ENCODE results near the gene DGKB. TPM values are rescaled to one million over a fixed set of nuclear protein-coding genes. Genes with fewer than 3 reads are reported as not detected.

Gene DGKB
- total RNA-seq, 1 donor from 2014 or later = 2.1 TPM

DNA sequence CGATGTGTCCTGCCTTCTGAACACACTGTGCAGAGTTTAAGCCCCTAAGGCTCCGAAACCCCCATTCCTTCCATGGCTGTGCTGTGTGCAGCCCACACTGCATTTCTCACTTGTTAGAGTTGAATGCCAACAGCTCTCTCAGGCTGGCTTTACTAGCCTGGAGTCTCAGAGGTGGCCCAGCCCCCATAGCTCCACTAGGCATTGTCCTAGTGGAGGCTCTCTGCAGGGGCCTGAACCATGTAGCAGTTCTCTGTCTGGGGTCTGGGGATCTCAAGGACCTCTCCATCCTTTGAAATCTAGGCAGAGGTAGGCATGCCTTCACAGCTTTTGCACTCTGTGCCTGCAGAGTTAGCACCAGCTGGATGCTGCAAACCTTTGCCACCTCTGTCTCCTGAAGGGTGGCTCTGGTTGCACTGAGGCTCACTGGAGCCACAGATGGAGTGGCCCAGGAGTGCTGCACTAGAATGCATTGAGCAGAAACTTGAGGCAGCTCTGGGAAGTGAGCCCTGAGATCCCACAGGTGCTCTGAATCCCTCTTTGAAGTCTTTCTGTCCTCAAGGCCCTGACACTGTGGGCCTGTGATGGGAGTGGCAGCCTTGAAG lies 301.7 kb downstream of the DGKB start:
- Histone ChIP-seq H3K9ac (ENCODE audit: low read depth in 1 of 3, low read length in 3 of 3) (no peak overlapping the region), H3K9me3 (ENCODE audit: control insufficient read depth in 3 of 3, low read length in 3 of 3) (no peaks in the 10 kb centered on the region), H3K36me3 (ENCODE audit: control insufficient read depth in 3 of 3, insufficient read depth in 3 of 3, low read length in 3 of 3) (no peaks in the 10 kb centered on the region), H3K27ac (ENCODE audit: low read depth, low read length) (no peak overlapping the region), H3K27me3 (ENCODE audit: control insufficient read depth in 3 of 3, insufficient read depth in 3 of 3, low read length in 3 of 3) (no peaks in the 10 kb centered on the region), H3K4me3 (ENCODE audit: low read length in 3 of 3) (no peak overlapping the region), H3K4me1 (ENCODE audit: control insufficient read depth in 3 of 3, insufficient read depth in 3 of 3, low read length in 3 of 3) (no peaks in the 10 kb centered on the region)

DNA sequence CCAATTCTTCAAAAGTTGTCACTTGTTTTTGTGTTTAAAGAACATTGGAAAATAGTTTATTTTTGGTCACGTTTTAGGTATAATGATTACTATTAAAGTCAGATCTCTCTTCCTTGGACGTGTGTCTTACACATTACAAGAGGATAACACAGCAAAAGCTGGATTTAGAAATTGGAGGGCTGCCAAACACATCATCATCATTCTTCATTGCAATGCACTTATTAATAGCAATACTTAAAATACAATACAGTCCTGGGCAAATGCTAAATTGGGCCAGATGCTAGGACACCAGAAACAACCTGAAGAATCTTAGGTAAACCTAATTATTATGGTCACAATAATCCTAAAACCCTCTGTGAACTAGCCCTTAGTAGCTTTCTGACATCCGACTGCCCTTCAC lies 303.6 kb downstream of the DGKB start:
- Histone ChIP-seq H3K9me3 (ENCODE audit: control insufficient read depth in 3 of 3, low read length in 3 of 3) (no peaks in the 10 kb centered on the region), H3K4me1 (ENCODE audit: control insufficient read depth in 3 of 3, insufficient read depth in 3 of 3, low read length in 3 of 3) (no peaks in the 10 kb centered on the region), H3K27ac (ENCODE audit: low read depth, low read length) (no peak overlapping the region), H3K36me3 (ENCODE audit: control insufficient read depth in 3 of 3, insufficient read depth in 3 of 3, low read length in 3 of 3) (no peaks in the 10 kb centered on the region), H3K4me3 (ENCODE audit: low read length in 3 of 3) (no peak overlapping the region), H3K27me3 (ENCODE audit: control insufficient read depth in 3 of 3, insufficient read depth in 3 of 3, low read length in 3 of 3) (no peaks in the 10 kb centered on the region), H3K9ac (ENCODE audit: low read depth in 1 of 3, low read length in 3 of 3) (no peak overlapping the region)

GRCh38 chr7:14596421-14596820 lies 306.1 kb downstream of the DGKB start:
- H3K36me3 ChIP-seq (ENCODE audit: control insufficient read depth in 3 of 3, insufficient read depth in 3 of 3, low read length in 3 of 3) = no peaks in the 10 kb centered on the region
- no peaks in the 10 kb centered on the region for H3K9me3 ChIP-seq (ENCODE audit: control insufficient read depth in 3 of 3, low read length in 3 of 3)
- no peaks in the 10 kb centered on the region for H3K27me3 ChIP-seq (ENCODE audit: control insufficient read depth in 3 of 3, insufficient read depth in 3 of 3, low read length in 3 of 3)
- no peak overlapping the region for H3K27ac ChIP-seq (ENCODE audit: low read depth, low read length)
- H3K4me1 ChIP-seq (ENCODE audit: control insufficient read depth in 3 of 3, insufficient read depth in 3 of 3, low read length in 3 of 3) = no peaks in the 10 kb centered on the region
- H3K9ac ChIP-seq (ENCODE audit: low read depth in 1 of 3, low read length in 3 of 3) = no peak overlapping the region
- H3K4me3 ChIP-seq (ENCODE audit: low read length in 3 of 3) = no peak overlapping the region

DNA sequence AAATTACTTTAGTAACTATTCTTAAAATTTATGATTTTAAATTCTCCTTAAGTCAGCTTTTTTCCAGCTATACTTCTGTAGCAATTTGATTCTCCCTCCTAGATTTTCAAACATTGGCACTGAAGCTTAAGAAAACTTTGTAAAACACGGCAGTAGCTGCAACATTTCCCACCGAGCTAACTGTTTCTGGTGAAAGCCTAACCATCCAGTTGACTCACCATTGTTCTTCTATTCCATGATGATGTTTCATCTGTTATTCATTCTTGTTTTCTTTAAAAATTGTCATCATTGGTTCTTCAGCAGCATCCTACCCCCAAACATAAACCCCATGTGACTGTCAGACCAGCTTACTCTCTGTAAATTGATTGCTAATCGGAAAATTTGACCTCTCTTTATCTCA lies 312.3 kb downstream of the DGKB start:
- peaks cover 2 to 3% (median 2%) of the 10 kb centered on the region in 3 donors for H3K9me3 ChIP-seq (ENCODE audit: control insufficient read depth in 3 of 3, low read length in 3 of 3)
- H3K27ac ChIP-seq (ENCODE audit: low read depth, low read length) = no peak overlapping the region
- H3K9ac ChIP-seq (ENCODE audit: low read depth in 1 of 3, low read length in 3 of 3) = no peak overlapping the region
- no peaks in the 10 kb centered on the region for H3K27me3 ChIP-seq (ENCODE audit: control insufficient read depth in 3 of 3, insufficient read depth in 3 of 3, low read length in 3 of 3)
- H3K4me1 ChIP-seq (ENCODE audit: control insufficient read depth in 3 of 3, insufficient read depth in 3 of 3, low read length in 3 of 3) = no peaks in the 10 kb centered on the region
- no peak overlapping the region for H3K4me3 ChIP-seq (ENCODE audit: low read length in 3 of 3)
- no peaks in the 10 kb centered on the region for H3K36me3 ChIP-seq (ENCODE audit: control insufficient read depth in 3 of 3, insufficient read depth in 3 of 3, low read length in 3 of 3)

GRCh38 chr7:14585232-14585631 lies 317.3 kb downstream of the DGKB start:
- no peaks in the 10 kb centered on the region for H3K36me3 ChIP-seq (ENCODE audit: control insufficient read depth in 3 of 3, insufficient read depth in 3 of 3, low read length in 3 of 3)
- no peaks in the 10 kb centered on the region for H3K4me1 ChIP-seq (ENCODE audit: control insufficient read depth in 3 of 3, insufficient read depth in 3 of 3, low read length in 3 of 3)
- peaks cover 2 to 3% (median 2%) of the 10 kb centered on the region in 3 donors for H3K9me3 ChIP-seq (ENCODE audit: control insufficient read depth in 3 of 3, low read length in 3 of 3)
- no peak overlapping the region for H3K27ac ChIP-seq (ENCODE audit: low read depth, low read length)
- H3K9ac ChIP-seq (ENCODE audit: low read depth in 1 of 3, low read length in 3 of 3) = no peak overlapping the region
- H3K27me3 ChIP-seq (ENCODE audit: control insufficient read depth in 3 of 3, insufficient read depth in 3 of 3, low read length in 3 of 3) = no peaks in the 10 kb centered on the region
- no peak overlapping the region for H3K4me3 ChIP-seq (ENCODE audit: low read length in 3 of 3)

DNA sequence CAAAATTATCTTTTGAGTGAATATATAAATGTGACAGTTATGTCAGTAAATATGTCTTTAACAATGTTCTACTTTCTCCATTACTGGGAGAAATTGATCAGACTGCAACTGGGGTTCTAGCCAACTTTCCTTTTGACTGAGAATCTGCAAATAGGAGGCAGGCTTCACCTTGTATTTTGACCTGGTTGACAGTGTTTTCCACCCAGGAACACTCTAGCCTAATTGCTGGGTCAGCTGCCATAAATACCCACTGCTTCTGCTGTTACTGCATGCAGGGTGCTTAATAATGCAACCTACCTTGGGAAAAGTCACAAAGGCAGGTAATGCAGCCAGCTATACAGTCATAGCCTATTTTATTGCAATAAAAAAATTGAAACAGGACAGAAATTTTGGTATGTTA lies 319.0 kb downstream of the DGKB start:
- H3K9ac ChIP-seq (ENCODE audit: low read depth in 1 of 3, low read length in 3 of 3) = no peak overlapping the region
- H3K27me3 ChIP-seq (ENCODE audit: control insufficient read depth in 3 of 3, insufficient read depth in 3 of 3, low read length in 3 of 3) = no peaks in the 10 kb centered on the region
- peaks cover 2 to 3% (median 2%) of the 10 kb centered on the region in 3 donors for H3K9me3 ChIP-seq (ENCODE audit: control insufficient read depth in 3 of 3, low read length in 3 of 3)
- H3K4me3 ChIP-seq (ENCODE audit: low read length in 3 of 3) = no peak overlapping the region
- no peak overlapping the region for H3K27ac ChIP-seq (ENCODE audit: low read depth, low read length)
- no peaks in the 10 kb centered on the region for H3K4me1 ChIP-seq (ENCODE audit: control insufficient read depth in 3 of 3, insufficient read depth in 3 of 3, low read length in 3 of 3)
- no peaks in the 10 kb centered on the region for H3K36me3 ChIP-seq (ENCODE audit: control insufficient read depth in 3 of 3, insufficient read depth in 3 of 3, low read length in 3 of 3)

GRCh38 chr7:14582010-14582409 lies 320.5 kb downstream of the DGKB start:
- H3K9ac ChIP-seq (ENCODE audit: low read depth in 1 of 3, low read length in 3 of 3) = no peak overlapping the region
- no peak overlapping the region for H3K27ac ChIP-seq (ENCODE audit: low read depth, low read length)
- peaks cover 2 to 3% (median 2%) of the 10 kb centered on the region in 3 donors for H3K9me3 ChIP-seq (ENCODE audit: control insufficient read depth in 3 of 3, low read length in 3 of 3)
- H3K4me3 ChIP-seq (ENCODE audit: low read length in 3 of 3) = no peak overlapping the region
- no peaks in the 10 kb centered on the region for H3K27me3 ChIP-seq (ENCODE audit: control insufficient read depth in 3 of 3, insufficient read depth in 3 of 3, low read length in 3 of 3)
- H3K36me3 ChIP-seq (ENCODE audit: control insufficient read depth in 3 of 3, insufficient read depth in 3 of 3, low read length in 3 of 3) = no peaks in the 10 kb centered on the region
- H3K4me1 ChIP-seq (ENCODE audit: control insufficient read depth in 3 of 3, insufficient read depth in 3 of 3, low read length in 3 of 3) = no peaks in the 10 kb centered on the region

- no peaks in the 10 kb centered on the region for H3K4me1 ChIP-seq (ENCODE audit: control insufficient read depth in 3 of 3, insufficient read depth in 3 of 3, low read length in 3 of 3)
- no peak overlapping the region for H3K4me3 ChIP-seq (ENCODE audit: low read length in 3 of 3)
- H3K9me3 ChIP-seq (ENCODE audit: control insufficient read depth in 3 of 3, low read length in 3 of 3) = no peaks in the 10 kb centered on the region
- H3K36me3 ChIP-seq (ENCODE audit: control insufficient read depth in 3 of 3, insufficient read depth in 3 of 3, low read length in 3 of 3) = no peaks in the 10 kb centered on the region
- H3K27ac ChIP-seq (ENCODE audit: low read depth, low read length) = no peak overlapping the region
- no peak overlapping the region for H3K9ac ChIP-seq (ENCODE audit: low read depth in 1 of 3, low read length in 3 of 3)
- no peaks in the 10 kb centered on the region for H3K27me3 ChIP-seq (ENCODE audit: control insufficient read depth in 3 of 3, insufficient read depth in 3 of 3, low read length in 3 of 3)
Measured at GRCh38 chr7:14579971-14580370, 322.6 kb downstream of the DGKB start.

- no peaks in the 10 kb centered on the region for H3K27me3 ChIP-seq (ENCODE audit: control insufficient read depth in 3 of 3, insufficient read depth in 3 of 3, low read length in 3 of 3)
- no peaks in the 10 kb centered on the region for H3K4me1 ChIP-seq (ENCODE audit: control insufficient read depth in 3 of 3, insufficient read depth in 3 of 3, low read length in 3 of 3)
- no peak overlapping the region for H3K27ac ChIP-seq (ENCODE audit: low read depth, low read length)
- H3K36me3 ChIP-seq (ENCODE audit: control insufficient read depth in 3 of 3, insufficient read depth in 3 of 3, low read length in 3 of 3) = no peaks in the 10 kb centered on the region
- no peaks in the 10 kb centered on the region for H3K9me3 ChIP-seq (ENCODE audit: control insufficient read depth in 3 of 3, low read length in 3 of 3)
- no peak overlapping the region for H3K4me3 ChIP-seq (ENCODE audit: low read length in 3 of 3)
- H3K9ac ChIP-seq (ENCODE audit: low read depth in 1 of 3, low read length in 3 of 3) = no peak overlapping the region
Measured at GRCh38 chr7:14576578-14576977, 326.0 kb downstream of the DGKB start.

GRCh38 chr7:14570750-14571607 lies 331.6 kb downstream of the DGKB start:
- no peaks in the 10 kb centered on the region for H3K4me1 ChIP-seq (ENCODE audit: control insufficient read depth in 3 of 3, insufficient read depth in 3 of 3, low read length in 3 of 3)
- H3K27me3 ChIP-seq (ENCODE audit: control insufficient read depth in 3 of 3, insufficient read depth in 3 of 3, low read length in 3 of 3) = no peaks in the 10 kb centered on the region
- H3K27ac ChIP-seq (ENCODE audit: low read depth, low read length) = no peak overlapping the region
- no peaks in the 10 kb centered on the region for H3K36me3 ChIP-seq (ENCODE audit: control insufficient read depth in 3 of 3, insufficient read depth in 3 of 3, low read length in 3 of 3)
- H3K4me3 ChIP-seq (ENCODE audit: low read length in 3 of 3) = no peak overlapping the region
- no peaks in the 10 kb centered on the region for H3K9me3 ChIP-seq (ENCODE audit: control insufficient read depth in 3 of 3, low read length in 3 of 3)
- no peak overlapping the region for H3K9ac ChIP-seq (ENCODE audit: low read depth in 1 of 3, low read length in 3 of 3)
